Measurements from ENCODE around the gene KCTD16. TPM values are rescaled to one million over a fixed set of nuclear protein-coding genes. Genes with fewer than 3 reads are reported as not detected.

KCTD16 gene
- polyA plus RNA-seq, 1 of the 3 experiments (the other 2 are of a cell fraction) = 0.03 TPM

- H2AFZ ChIP-seq (ENCODE audit: low read depth) = no peak overlapping the region
- H3K9ac ChIP-seq = no peak overlapping the region
- no peaks in the 10 kb centered on the region for H3K27me3 ChIP-seq (ENCODE audit: insufficient read depth)
- DNase-seq = peak; percentile 2
- no peak overlapping the region for H3K4me2 ChIP-seq
- no peaks in the 10 kb centered on the region for H3K9me2 ChIP-seq
- 32% methylated on average over 5 of the region's 5 CpGs for WGBS (ENCODE audit: low lambda C conversion rate)
- ChIA-PET CTCF (interaction anchor here (0.6 kb wide), 1 partner anchor 301 kb away, joined by 3 read pairs; no protein-coding TSS in a partner anchor), POLR2A (no interaction called here)
- no peaks in the 10 kb centered on the region for H3K4me1 ChIP-seq (ENCODE audit: control insufficient read depth in 1 of 2, insufficient read depth in 2 of 2, low read depth in 1 of 2, low read length in 1 of 2)
- no peak overlapping the region for H3K4me3 ChIP-seq (ENCODE audit: low read depth in 2 of 2, low read length in 1 of 2)
- no peaks in the 10 kb centered on the region for H4K20me1 ChIP-seq (ENCODE audit: insufficient read depth)
- TF ChIP-seq REST (IDR thresholded peaks at IDR 0.05; ENCODE audit: low read depth, low read length) (no peak), GATA2 (CRISPR knock-in tag; IDR thresholded peaks at IDR 0.05) (no peak), PBX3 (IDR thresholded peaks at IDR 0.05) (no peak), JUND (IDR thresholded peaks at IDR 0.05) (no peak), ZBTB33 (IDR thresholded peaks at IDR 0.05; ENCODE audit: borderline replicate concordance, low read depth) (no peak)
- H3K9me3 ChIP-seq = no peaks in the 10 kb centered on the region
- no peaks in the 10 kb centered on the region for H3F3A ChIP-seq (replicated peaks; ENCODE audit: insufficient read depth)
- H3K79me2 ChIP-seq (ENCODE audit: insufficient read depth) = no peaks in the 10 kb centered on the region
- H3K36me3 ChIP-seq (replicated peaks in 1 of 2; ENCODE audit: control insufficient read depth in 1 of 2, insufficient read depth in 2 of 2, low read length in 1 of 2) = no peaks in the 10 kb centered on the region
- H3K27ac ChIP-seq (ENCODE audit: low read depth in 2 of 2, low read length in 1 of 2) = no peak overlapping the region
These were observed 334.4 kb downstream of the KCTD16 start for GRCh38 chr5:144504929-144505577.

- H3K4me3 ChIP-seq (ENCODE audit: low read depth in 2 of 2, low read length in 1 of 2) = no peak overlapping the region
- 49% methylated on average over 10 of the region's 10 CpGs for WGBS (ENCODE audit: low lambda C conversion rate)
These were observed 340.3 kb downstream of the KCTD16 start for GRCh38 chr5:144510845-144511579.

More at GRCh38 chr5:144510845-144511579, 340.3 kb downstream of the KCTD16 start:
- H3K9me2 ChIP-seq = no peaks in the 10 kb centered on the region
- ChIA-PET CTCF (no interaction called here), POLR2A (no interaction called here)
- no peak overlapping the region for H3K9ac ChIP-seq
- H3F3A ChIP-seq (replicated peaks; ENCODE audit: insufficient read depth) = no peaks in the 10 kb centered on the region
- DNase-seq = no peak
- no peaks in the 10 kb centered on the region for H3K9me3 ChIP-seq
- TF ChIP-seq USF1 (IDR thresholded peaks at IDR 0.05; ENCODE audit: borderline replicate concordance, low read depth) = no peak
- no peaks in the 10 kb centered on the region for H3K36me3 ChIP-seq (replicated peaks in 1 of 2; ENCODE audit: control insufficient read depth in 1 of 2, insufficient read depth in 2 of 2, low read length in 1 of 2)
- no peak overlapping the region for H3K4me2 ChIP-seq
- no peaks in the 10 kb centered on the region for H3K27me3 ChIP-seq (ENCODE audit: insufficient read depth)
- H3K4me1 ChIP-seq (ENCODE audit: control insufficient read depth in 1 of 2, insufficient read depth in 2 of 2, low read depth in 1 of 2, low read length in 1 of 2) = no peaks in the 10 kb centered on the region
- no peak overlapping the region for H3K27ac ChIP-seq (ENCODE audit: low read depth in 2 of 2, low read length in 1 of 2)
- no peaks in the 10 kb centered on the region for H4K20me1 ChIP-seq (ENCODE audit: insufficient read depth)
- no peak overlapping the region for H2AFZ ChIP-seq (ENCODE audit: low read depth)
- H3K79me2 ChIP-seq (ENCODE audit: insufficient read depth) = no peaks in the 10 kb centered on the region

All from SK-N-SH (cell line).